ENCODE measurements around the gene ENPP7.

The ENPP7 gene

GRCh38 chr17:79777894-79778503, 47.3 kb downstream of the ENPP7 start, which contains the start of gene CBX2:
TSS of gene CBX2 (plus strand) at chr17:79778148. CDS start at chr17:79778236, 88 bp downstream.
- DNase-seq (ENCODE audit: low read depth in 3 of 3): peak; percentile 62 to 77 (median 66)

GRCh38 chr17:79778504-79779083, 47.9 kb downstream of the ENPP7 start:
- no peak for DNase-seq (ENCODE audit: low read depth in 3 of 3)

GRCh38 chr17:79779084-79779529, 48.4 kb downstream of the ENPP7 start:
- no peak for DNase-seq (ENCODE audit: low read depth in 3 of 3)

- no peak for DNase-seq (ENCODE audit: low read depth in 3 of 3)
Observed at GRCh38 chr17:79779661-79780365, 49.1 kb downstream of the ENPP7 start.

- DNase-seq (ENCODE audit: low read depth in 3 of 3): no peak
Observed at GRCh38 chr17:79781012-79781650, 50.4 kb downstream of the ENPP7 start.

GRCh38 chr17:79781736-79782575, 51.2 kb downstream of the ENPP7 start:
- no peak for DNase-seq (ENCODE audit: low read depth in 3 of 3)

GRCh38 chr17:79783891-79784290, 53.1 kb downstream of the ENPP7 start:
- DNase-seq (ENCODE audit: low read depth in 3 of 3): no peak

GRCh38 chr17:79784353-79785016, 53.7 kb downstream of the ENPP7 start:
- no peak for DNase-seq (ENCODE audit: low read depth in 3 of 3)

- DNase-seq (ENCODE audit: low read depth in 3 of 3): no peak
Observed at GRCh38 chr17:79785017-79785899, 54.5 kb downstream of the ENPP7 start.

- DNase-seq (ENCODE audit: low read depth in 3 of 3): no peak
Observed at GRCh38 chr17:79785900-79786810, 55.4 kb downstream of the ENPP7 start.

- DNase-seq (ENCODE audit: low read depth in 3 of 3): no peak
Observed at GRCh38 chr17:79786930-79787643, 56.3 kb downstream of the ENPP7 start.

- DNase-seq (ENCODE audit: low read depth in 3 of 3): no peak
Observed at GRCh38 chr17:79788455-79788854, 57.7 kb downstream of the ENPP7 start.

GRCh38 chr17:79788989-79789942, 58.5 kb downstream of the ENPP7 start:
- DNase-seq (ENCODE audit: low read depth in 3 of 3): no peak

- no peak for DNase-seq (ENCODE audit: low read depth in 3 of 3)
Observed at GRCh38 chr17:79789943-79790804, 59.4 kb downstream of the ENPP7 start.

GRCh38 chr17:79790805-79791734, 60.3 kb downstream of the ENPP7 start:
- DNase-seq (ENCODE audit: low read depth in 3 of 3): no peak

All from stimulated activated CD4-positive, alpha-beta T cell treated with anti-CD3 and anti-CD28 coated beads, TNF-alpha, amount 100 ng/mL, for 48 hours (primary cell).